ENCODE measurements around the gene TRIOBP.
A peak's percentile ranks its signal among the peaks of the same experiment; 100 is the strongest.

Gene TRIOBP

GRCh38 chr22:37806409-37807333, 109.8 kb downstream of the TRIOBP start:
- Mint-ChIP-seq H3K27ac (no peak overlapping the region), H3K9me3 (no peaks in the 10 kb centered on the region), H3K27me3 (ENCODE audit: low read depth) (peaks cover 35% of the 10 kb centered on the region), H3K4me3 (peak overlapping the region; percentile 77), H3K36me3 (ENCODE audit: low read depth) (no peaks in the 10 kb centered on the region), H3K4me1 (ENCODE audit: low read depth) (peaks cover 33% of the 10 kb centered on the region)
- no peak for DNase-seq (ENCODE audit: low spot score)

DNA sequence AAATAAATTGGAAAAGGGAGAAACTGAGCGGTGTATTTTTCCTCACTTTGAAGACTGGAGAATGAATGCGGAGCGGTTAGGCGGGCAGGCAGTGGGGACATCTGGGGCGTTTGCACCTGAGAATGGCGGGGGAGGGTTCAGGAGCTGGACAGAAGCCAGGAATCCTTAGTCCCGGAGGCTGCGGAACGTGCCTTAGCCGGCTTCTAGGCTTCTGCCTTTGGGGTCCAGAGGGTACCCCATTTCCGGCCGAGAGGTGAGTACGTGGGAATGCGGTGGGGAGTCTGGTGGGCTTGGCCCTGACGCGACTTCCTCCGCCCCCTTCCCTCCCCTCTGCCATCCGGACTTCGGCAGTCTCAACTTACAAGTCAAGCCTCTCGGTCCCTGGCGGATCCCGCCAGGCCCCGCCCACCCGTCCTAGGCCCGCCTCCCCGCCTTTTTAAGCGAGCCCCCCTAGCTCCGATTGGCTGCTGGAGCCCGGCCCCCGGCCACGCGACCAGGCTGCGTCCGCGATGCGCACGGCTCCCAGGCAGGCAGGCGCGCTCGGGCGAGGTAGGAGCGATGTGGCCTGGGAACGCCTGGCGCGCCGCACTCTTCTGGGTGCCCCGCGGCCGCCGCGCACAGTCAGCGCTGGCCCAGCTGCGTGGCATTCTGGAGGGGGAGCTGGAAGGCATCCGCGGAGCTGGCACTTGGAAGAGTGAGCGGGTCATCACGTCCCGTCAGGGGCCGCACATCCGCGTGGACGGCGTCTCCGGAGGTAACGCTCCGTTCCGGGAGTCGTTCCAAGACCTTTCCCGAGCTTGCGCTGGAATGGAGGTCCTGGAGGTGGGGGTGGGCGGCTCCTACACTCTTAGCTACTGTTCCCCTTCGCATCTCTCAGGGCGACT, 110.8 kb downstream of the TRIOBP start, which contains the start of gene GCAT:
GCAT (plus strand) TSS at position 525 of the 884 bp plus-strand sequence; CDS start at position 559, 34 bp downstream.
- no peaks in the 10 kb centered on the region for H3K36me3 Mint-ChIP-seq (ENCODE audit: low read depth)
- peaks cover 30% of the 10 kb centered on the region for H3K27me3 Mint-ChIP-seq (ENCODE audit: low read depth)
- H3K27ac Mint-ChIP-seq: peak within 1 kb of the TSS; percentile 10
- H3K4me3 Mint-ChIP-seq: peak within 1 kb of the TSS; percentile 77
- H3K4me1 Mint-ChIP-seq (ENCODE audit: low read depth): peaks cover 30% of the 10 kb centered on the region
- no peaks in the 10 kb centered on the region for H3K9me3 Mint-ChIP-seq
- peak; percentile 90 for DNase-seq (ENCODE audit: low spot score)

- Mint-ChIP-seq H3K27ac (no peak overlapping the region), H3K4me3 (peak overlapping the region; percentile 77), H3K36me3 (ENCODE audit: low read depth) (no peaks in the 10 kb centered on the region), H3K27me3 (ENCODE audit: low read depth) (peaks cover 24% of the 10 kb centered on the region), H3K9me3 (no peaks in the 10 kb centered on the region), H3K4me1 (ENCODE audit: low read depth) (peaks cover 24% of the 10 kb centered on the region)
- no peak for DNase-seq (ENCODE audit: low spot score)
Observed at GRCh38 chr22:37808294-37808657, 111.4 kb downstream of the TRIOBP start.

DNA sequence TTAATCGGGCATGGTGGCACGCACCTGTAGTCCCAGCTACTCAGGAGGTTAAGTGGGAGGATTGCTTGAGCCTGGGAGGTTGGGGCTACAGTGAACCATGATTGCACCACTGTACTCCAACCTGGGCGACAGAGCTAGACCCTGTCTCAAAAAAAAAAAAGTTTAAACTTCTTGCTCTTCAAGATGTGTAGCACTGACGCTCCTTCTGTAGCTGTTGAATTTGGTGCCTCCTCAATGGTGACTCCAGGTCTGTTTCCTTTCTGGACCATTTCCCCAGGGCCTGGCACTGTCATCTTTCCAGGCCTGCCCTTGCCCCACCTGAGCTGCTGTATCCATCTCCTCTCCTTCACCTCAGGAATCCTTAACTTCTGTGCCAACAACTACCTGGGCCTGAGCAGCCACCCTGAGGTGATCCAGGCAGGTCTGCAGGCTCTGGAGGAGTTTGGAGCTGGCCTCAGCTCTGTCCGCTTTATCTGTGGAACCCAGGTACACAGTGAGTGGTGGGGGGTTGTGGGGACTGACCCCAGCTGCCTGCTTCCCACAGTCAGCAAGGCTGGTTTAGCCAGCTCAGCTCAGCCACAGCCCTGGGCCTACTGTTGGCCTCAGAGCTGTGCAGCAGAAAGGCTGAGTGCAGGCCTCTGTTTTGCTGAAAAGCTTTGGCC, 113.0 kb downstream of the TRIOBP start:
- H3K27me3 Mint-ChIP-seq (ENCODE audit: low read depth): peaks cover 16% of the 10 kb centered on the region
- peaks cover 2% of the 10 kb centered on the region for H3K36me3 Mint-ChIP-seq (ENCODE audit: low read depth)
- H3K4me1 Mint-ChIP-seq (ENCODE audit: low read depth): peaks cover 20% of the 10 kb centered on the region
- peak overlapping the region; percentile 30 for H3K4me3 Mint-ChIP-seq
- DNase-seq (ENCODE audit: low spot score): no peak
- no peak overlapping the region for H3K27ac Mint-ChIP-seq
- H3K9me3 Mint-ChIP-seq: no peaks in the 10 kb centered on the region

GRCh38 chr22:37811867-37812266, 115.0 kb downstream of the TRIOBP start:
- Mint-ChIP-seq H3K27ac (no peak overlapping the region), H3K4me1 (ENCODE audit: low read depth) (peaks cover 6% of the 10 kb centered on the region), H3K27me3 (ENCODE audit: low read depth) (peaks cover under 1% of the 10 kb centered on the region), H3K4me3 (no peak overlapping the region), H3K9me3 (no peaks in the 10 kb centered on the region), H3K36me3 (ENCODE audit: low read depth) (peaks cover 2% of the 10 kb centered on the region)
- DNase-seq (ENCODE audit: low spot score): no peak

- H3K9me3 Mint-ChIP-seq: no peaks in the 10 kb centered on the region
- H3K4me3 Mint-ChIP-seq: no peak overlapping the region
- H3K36me3 Mint-ChIP-seq (ENCODE audit: low read depth): peaks cover 5% of the 10 kb centered on the region
- no peak overlapping the region for H3K27ac Mint-ChIP-seq
- H3K4me1 Mint-ChIP-seq (ENCODE audit: low read depth): peaks cover 7% of the 10 kb centered on the region
- no peak for DNase-seq (ENCODE audit: low spot score)
- H3K27me3 Mint-ChIP-seq (ENCODE audit: low read depth): no peaks in the 10 kb centered on the region
Observed at GRCh38 chr22:37812869-37813678, 116.2 kb downstream of the TRIOBP start.

DNA sequence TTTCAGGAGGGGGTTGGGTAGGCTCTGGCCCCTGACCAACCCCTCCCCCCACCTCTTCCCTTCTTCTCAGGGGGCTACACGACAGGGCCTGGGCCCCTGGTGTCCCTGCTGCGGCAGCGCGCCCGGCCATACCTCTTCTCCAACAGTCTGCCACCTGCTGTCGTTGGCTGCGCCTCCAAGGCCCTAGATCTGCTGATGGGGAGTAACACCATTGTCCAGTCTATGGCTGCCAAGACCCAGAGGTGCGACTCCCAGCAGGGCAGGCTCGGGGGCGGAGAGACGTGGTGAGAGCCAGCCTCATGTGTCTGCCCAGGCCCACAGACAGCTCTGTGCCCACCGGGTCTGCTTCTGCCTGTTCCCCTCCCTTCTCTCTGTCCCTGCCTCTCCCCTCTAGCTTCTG, 118.7 kb downstream of the TRIOBP start:
- H3K4me3 Mint-ChIP-seq: no peak overlapping the region
- peaks cover 7% of the 10 kb centered on the region for H3K4me1 Mint-ChIP-seq (ENCODE audit: low read depth)
- no peaks in the 10 kb centered on the region for H3K9me3 Mint-ChIP-seq
- H3K27ac Mint-ChIP-seq: no peak overlapping the region
- peaks cover 17% of the 10 kb centered on the region for H3K27me3 Mint-ChIP-seq (ENCODE audit: low read depth)
- peaks cover 5% of the 10 kb centered on the region for H3K36me3 Mint-ChIP-seq (ENCODE audit: low read depth)
- DNase-seq (ENCODE audit: low spot score): no peak

- peaks cover 18% of the 10 kb centered on the region for H3K27me3 Mint-ChIP-seq (ENCODE audit: low read depth)
- H3K9me3 Mint-ChIP-seq: no peaks in the 10 kb centered on the region
- no peak overlapping the region for H3K27ac Mint-ChIP-seq
- no peak for DNase-seq (ENCODE audit: low spot score)
- peaks cover 5% of the 10 kb centered on the region for H3K36me3 Mint-ChIP-seq (ENCODE audit: low read depth)
- no peak overlapping the region for H3K4me3 Mint-ChIP-seq
- H3K4me1 Mint-ChIP-seq (ENCODE audit: low read depth): peaks cover 7% of the 10 kb centered on the region
Observed at GRCh38 chr22:37816543-37817180, 119.8 kb downstream of the TRIOBP start.

GRCh38 chr22:37817705-37818408, 121.0 kb downstream of the TRIOBP start:
- H3K9me3 Mint-ChIP-seq: no peaks in the 10 kb centered on the region
- peak overlapping the region; percentile 34 for H3K4me3 Mint-ChIP-seq

GRCh38 chr22:37818409-37819104, 121.7 kb downstream of the TRIOBP start:
- H3K36me3 Mint-ChIP-seq (ENCODE audit: low read depth): peaks cover 5% of the 10 kb centered on the region
- H3K4me1 Mint-ChIP-seq (ENCODE audit: low read depth): peaks cover 7% of the 10 kb centered on the region
- peak overlapping the region; percentile 50 for H3K4me3 Mint-ChIP-seq
- DNase-seq (ENCODE audit: low spot score): peak; percentile 73
- H3K27me3 Mint-ChIP-seq (ENCODE audit: low read depth): peaks cover 33% of the 10 kb centered on the region
- no peak overlapping the region for H3K27ac Mint-ChIP-seq
- H3K9me3 Mint-ChIP-seq: no peaks in the 10 kb centered on the region

More at GRCh38 chr22:37817705-37818408, 121.0 kb downstream of the TRIOBP start:
- Mint-ChIP-seq H3K27me3 (ENCODE audit: low read depth) (peaks cover 27% of the 10 kb centered on the region), H3K4me1 (ENCODE audit: low read depth) (peaks cover 7% of the 10 kb centered on the region), H3K36me3 (ENCODE audit: low read depth) (peaks cover 5% of the 10 kb centered on the region), H3K27ac (no peak overlapping the region)
- DNase-seq (ENCODE audit: low spot score): peak; percentile 80

DNA sequence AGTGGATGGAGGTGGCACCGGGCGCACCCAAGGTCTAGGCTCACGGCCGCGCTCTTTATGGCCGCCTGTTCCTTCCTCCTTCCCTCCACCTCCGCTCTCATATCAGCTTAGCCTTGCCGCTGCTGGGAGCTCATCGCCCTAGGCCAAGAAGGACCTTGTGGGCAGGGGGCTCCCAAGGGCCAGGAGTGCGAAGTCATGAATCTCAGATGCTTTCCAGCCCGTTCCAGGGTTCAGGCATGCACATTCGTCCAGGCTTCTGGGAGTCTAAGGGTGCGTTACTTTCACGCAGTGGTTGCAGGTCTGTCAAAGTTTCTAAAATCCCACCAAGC, 122.2 kb downstream of the TRIOBP start:
- Mint-ChIP-seq H3K27ac (no peak overlapping the region), H3K9me3 (no peaks in the 10 kb centered on the region), H3K27me3 (ENCODE audit: low read depth) (peaks cover 33% of the 10 kb centered on the region), H3K4me3 (peak overlapping the region; percentile 50), H3K36me3 (ENCODE audit: low read depth) (peaks cover 5% of the 10 kb centered on the region), H3K4me1 (ENCODE audit: low read depth) (peaks cover 7% of the 10 kb centered on the region)
- DNase-seq (ENCODE audit: low spot score): no peak

GRCh38 chr22:37820350-37820749, 123.5 kb downstream of the TRIOBP start:
- peak overlapping the region; percentile 26 for H3K27ac Mint-ChIP-seq

More at GRCh38 chr22:37820350-37820749, 123.5 kb downstream of the TRIOBP start:
- no peak for DNase-seq (ENCODE audit: low spot score)
- no peaks in the 10 kb centered on the region for H3K9me3 Mint-ChIP-seq
- peaks cover 36% of the 10 kb centered on the region for H3K27me3 Mint-ChIP-seq (ENCODE audit: low read depth)
- peaks cover 10% of the 10 kb centered on the region for H3K4me1 Mint-ChIP-seq (ENCODE audit: low read depth)
- no peak overlapping the region for H3K4me3 Mint-ChIP-seq
- H3K36me3 Mint-ChIP-seq (ENCODE audit: low read depth): peaks cover 2% of the 10 kb centered on the region

Measured in T-helper 2 cell treated with Interferon-gamma antibody and Interleukin-4, amounts not matched to agents 5 μg/mL and 100 μg/mL, for 36 hours (primary cell).